HEK293 (cell line): Measurements from ENCODE around the gene PCBP3.

Experiments used
- CTCF ChIA-PET: fragments of 350-600 bp; formaldehyde crosslinking; extraction: SDS; loops from one replicate; lab custom pipeline; 2021; ENCODE audit warnings: antibody characterized with exemption; lab: Yijun Ruan, JAX
- POLR2A ChIA-PET: fragments of 300-600 bp; formaldehyde crosslinking; extraction: SDS; loops from one replicate; lab custom pipeline; 2020; ENCODE audit warnings: antibody characterized with exemption, inconsistent platforms; lab: Yijun Ruan, JAX
- H3K27ac ChIP-seq: fragments of 200-500 bp; sonication (Bioruptor generic); 2 replicates; pipeline ENCODE4 v1.5.1; 2014; ENCODE audit warnings: low read depth, low read length, control low read depth, inconsistent platforms; ENCODE audit errors: extremely low read depth
- H3K36me3 ChIP-seq, 2 experiments: fragments of 200-500 bp in 1 of 2; sonication (Bioruptor generic) in 1 of 2; 1 replicate in 1 of 2; 2 replicates in 1 of 2; pipeline ENCODE4 v1.5.1; 2014 to 2017; ENCODE audit warnings: inconsistent platforms in 2 of 2, low read length in 2 of 2; ENCODE audit not compliant: control insufficient read depth in 2 of 2, insufficient read depth in 1 of 2
- H3K4me1 ChIP-seq: fragments of 200-500 bp; sonication (Bioruptor generic); 2 replicates; pipeline ENCODE4 v1.5.1; 2014; ENCODE audit warnings: mild to moderate bottlenecking, low read length, inconsistent platforms; ENCODE audit not compliant: control insufficient read depth, insufficient read depth
- H3K4me3 ChIP-seq: 2 replicates; pipeline ENCODE4 v1.5.1; 2011; ENCODE audit warnings: low read depth, mild to moderate bottlenecking, control low read depth, low read length, moderate library complexity
- H3K9me3 ChIP-seq: fragments of 200-500 bp; sonication (Bioruptor generic); 2 replicates; pipeline ENCODE4 v1.5.1; 2014; ENCODE audit warnings: low read depth, low read length, inconsistent platforms; ENCODE audit not compliant: control insufficient read depth, insufficient read depth
- AEBP2 ChIP-seq: fragments of 450-650 bp; formaldehyde crosslinking; IDR thresholded peaks from 2 replicates; pipeline ENCODE4 v1.5.1; 2016; ENCODE audit warnings: missing biosample characterization, missing genetic modification characterization, borderline replicate concordance
- GLIS1 ChIP-seq: fragments of 450-650 bp; formaldehyde crosslinking; IDR thresholded peaks from 2 replicates; pipeline ENCODE4 v1.5.1; 2016; ENCODE audit warnings: missing biosample characterization, missing genetic modification characterization
- HOXA7 ChIP-seq: sonication (generic); formaldehyde crosslinking; IDR thresholded peaks from 2 replicates; pipeline ENCODE4 v1.8.1; 2022; ENCODE audit warnings: missing genetic modification reagents, borderline replicate concordance
- MEIS1 ChIP-seq: sonication (generic); formaldehyde crosslinking; IDR thresholded peaks from 2 replicates; pipeline ENCODE4 v1.8.1; 2022; ENCODE audit warnings: missing genetic modification reagents, mild to moderate bottlenecking, borderline replicate concordance
- SCRT2 ChIP-seq: fragments of 450-650 bp; formaldehyde crosslinking; IDR thresholded peaks from 2 replicates; pipeline ENCODE4 v1.5.1; 2016; ENCODE audit warnings: missing biosample characterization, missing genetic modification characterization
- ZBTB7A ChIP-seq: fragments of 450-650 bp; formaldehyde crosslinking; IDR thresholded peaks from 2 replicates; pipeline ENCODE4 v1.5.1; 2016; ENCODE audit warnings: low read depth, missing biosample characterization, missing genetic modification characterization
- ZNF223 ChIP-seq: fragments of 450-650 bp; formaldehyde crosslinking; IDR thresholded peaks from 2 replicates; pipeline ENCODE4 v1.5.1; 2016; ENCODE audit warnings: missing biosample characterization, missing genetic modification characterization
- ZNF416 ChIP-seq: fragments of 450-650 bp; formaldehyde crosslinking; IDR thresholded peaks from 2 replicates; pipeline ENCODE4 v1.5.1; 2016; ENCODE audit warnings: missing biosample characterization, missing genetic modification characterization
- ZNF501 ChIP-seq: fragments of 450-650 bp; formaldehyde crosslinking; IDR thresholded peaks from 2 replicates; pipeline ENCODE4 v1.5.1; 2016; ENCODE audit warnings: missing biosample characterization, missing genetic modification characterization
- ZNF555 ChIP-seq: fragments of 450-650 bp; formaldehyde crosslinking; conservative IDR thresholded peaks from 2 replicates; pipeline ENCODE4 v1.5.1; 2017; ENCODE audit warnings: missing biosample characterization, mild to moderate bottlenecking, missing genetic modification characterization, inconsistent platforms
- ZNF610 ChIP-seq: fragments of 450-650 bp; formaldehyde crosslinking; IDR thresholded peaks from 2 replicates; pipeline ENCODE4 v1.5.1; 2016; ENCODE audit warnings: missing biosample characterization, missing genetic modification characterization, borderline replicate concordance
- ZNF670 ChIP-seq: fragments of 450-650 bp; formaldehyde crosslinking; IDR thresholded peaks from 2 replicates; pipeline ENCODE4 v1.5.1; 2016; ENCODE audit warnings: missing biosample characterization, missing genetic modification characterization, low read depth
- ZNF704 ChIP-seq: fragments of 450-650 bp; formaldehyde crosslinking; IDR thresholded peaks from 2 replicates; pipeline ENCODE4 v1.5.1; 2016; ENCODE audit warnings: missing biosample characterization, missing genetic modification characterization
- TF ChIP-seq, protein P1 (sequence below): fragments of 450-650 bp; formaldehyde crosslinking; IDR thresholded peaks from 2 replicates; pipeline ENCODE4 v1.5.1; 2016; ENCODE audit warnings: missing biosample characterization, missing genetic modification characterization
- TF ChIP-seq, protein P2 (sequence below): fragments of 450-650 bp; formaldehyde crosslinking; IDR thresholded peaks from 2 replicates; pipeline ENCODE4; 2016; ENCODE audit warnings: missing biosample characterization, missing genetic modification characterization

Gene PCBP3

DNA sequence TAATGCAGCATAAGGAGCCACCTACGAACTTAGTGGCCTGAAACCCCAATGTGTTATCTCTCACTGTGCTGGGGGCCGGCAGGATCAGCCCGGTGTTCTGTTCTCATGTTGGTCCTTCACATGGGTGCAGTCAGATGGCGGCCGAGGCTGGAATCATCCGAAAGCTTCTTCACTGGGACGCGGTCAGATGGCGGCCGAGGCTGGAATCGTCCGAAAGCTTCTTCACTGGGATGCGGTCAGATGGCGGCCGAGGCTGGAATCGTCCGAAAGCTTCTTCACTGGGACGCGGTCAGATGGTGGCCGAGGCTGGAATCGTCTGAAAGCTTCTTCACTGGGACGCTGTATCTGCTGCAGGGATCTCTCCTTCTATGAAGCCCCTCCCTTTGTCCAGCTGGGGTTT lies 12.6 kb upstream of the PCBP3 start (continued):
- no peak for TF ChIP-seq AEBP2 (tag by site-specific recombination)
- TF ChIP-seq, protein P1, sequence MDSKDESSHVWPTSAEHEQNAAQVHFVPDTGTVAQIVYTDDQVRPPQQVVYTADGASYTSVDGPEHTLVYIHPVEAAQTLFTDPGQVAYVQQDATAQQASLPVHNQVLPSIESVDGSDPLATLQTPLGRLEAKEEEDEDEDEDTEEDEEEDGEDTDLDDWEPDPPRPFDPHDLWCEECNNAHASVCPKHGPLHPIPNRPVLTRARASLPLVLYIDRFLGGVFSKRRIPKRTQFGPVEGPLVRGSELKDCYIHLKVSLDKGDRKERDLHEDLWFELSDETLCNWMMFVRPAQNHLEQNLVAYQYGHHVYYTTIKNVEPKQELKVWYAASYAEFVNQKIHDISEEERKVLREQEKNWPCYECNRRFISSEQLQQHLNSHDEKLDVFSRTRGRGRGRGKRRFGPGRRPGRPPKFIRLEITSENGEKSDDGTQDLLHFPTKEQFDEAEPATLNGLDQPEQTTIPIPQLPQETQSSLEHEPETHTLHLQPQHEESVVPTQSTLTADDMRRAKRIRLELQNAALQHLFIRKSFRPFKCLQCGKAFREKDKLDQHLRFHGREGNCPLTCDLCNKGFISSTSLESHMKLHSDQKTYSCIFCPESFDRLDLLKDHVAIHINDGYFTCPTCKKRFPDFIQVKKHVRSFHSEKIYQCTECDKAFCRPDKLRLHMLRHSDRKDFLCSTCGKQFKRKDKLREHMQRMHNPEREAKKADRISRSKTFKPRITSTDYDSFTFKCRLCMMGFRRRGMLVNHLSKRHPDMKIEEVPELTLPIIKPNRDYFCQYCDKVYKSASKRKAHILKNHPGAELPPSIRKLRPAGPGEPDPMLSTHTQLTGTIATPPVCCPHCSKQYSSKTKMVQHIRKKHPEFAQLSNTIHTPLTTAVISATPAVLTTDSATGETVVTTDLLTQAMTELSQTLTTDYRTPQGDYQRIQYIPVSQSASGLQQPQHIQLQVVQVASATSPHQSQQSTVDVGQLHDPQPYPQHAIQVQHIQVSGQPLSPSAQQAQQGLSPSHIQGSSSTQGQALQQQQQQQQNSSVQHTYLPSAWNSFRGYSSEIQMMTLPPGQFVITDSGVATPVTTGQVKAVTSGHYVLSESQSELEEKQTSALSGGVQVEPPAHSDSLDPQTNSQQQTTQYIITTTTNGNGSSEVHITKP (tag by site-specific recombination), result no peak
- TF ChIP-seq MEIS1 (CRISPR knock-in tag), result no peak
- TF ChIP-seq ZNF223 (tag by site-specific recombination), result no peak

DNA sequence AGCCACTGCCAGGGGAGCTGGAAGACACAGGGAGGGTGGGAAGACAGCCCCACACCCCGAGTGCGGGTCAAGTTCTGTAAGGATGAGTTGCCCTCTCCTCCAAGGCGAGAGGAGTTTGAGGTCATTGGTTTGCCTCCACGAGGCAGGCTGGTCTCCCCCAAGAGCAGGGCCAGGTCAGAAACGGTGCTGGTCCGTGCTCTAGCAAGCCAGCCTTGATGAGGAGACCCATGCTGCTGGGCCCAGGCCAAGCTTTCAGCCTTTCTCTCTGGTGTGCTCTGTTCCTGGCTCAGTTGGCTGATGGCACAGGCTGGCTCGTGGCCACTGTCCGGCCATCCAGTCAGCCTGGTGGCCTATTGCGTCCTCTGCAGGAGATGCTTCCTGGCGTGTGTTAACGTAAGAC lies 12.0 kb upstream of the PCBP3 start:
- ChIA-PET CTCF (no interaction called here), POLR2A (no interaction called here)
- Histone ChIP-seq H3K36me3 (no peaks in the 10 kb centered on the region), H3K4me1 (no peaks in the 10 kb centered on the region), H3K9me3 (no peaks in the 10 kb centered on the region), H3K4me3 (no peak overlapping the region), H3K27ac (no peak overlapping the region)
- TF ChIP-seq ZBTB7A (tag by site-specific recombination) (no peak), GLIS1 (tag by site-specific recombination) (peak; percentile 62; the same call in 1 of the 2 replicates)

DNA sequence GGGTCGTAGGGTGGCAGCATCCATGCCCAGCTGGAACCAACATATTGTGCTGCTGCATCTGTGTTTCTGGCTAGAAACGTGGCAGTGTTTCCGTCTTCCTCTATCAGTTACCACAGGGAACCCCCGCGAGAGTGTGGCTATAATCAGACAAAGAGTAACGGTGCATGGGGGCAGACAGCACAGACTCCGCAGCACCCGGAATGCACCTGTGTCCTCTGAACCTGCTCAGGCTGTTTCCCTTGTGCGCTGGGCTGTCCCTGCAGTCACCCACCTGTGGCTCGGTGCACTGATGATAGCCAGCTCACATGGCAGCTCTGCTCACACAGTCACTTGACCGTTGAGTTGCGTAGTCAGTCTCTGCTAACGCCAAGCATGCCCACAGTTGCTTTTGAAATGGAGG lies 11.4 kb upstream of the PCBP3 start:
- Histone ChIP-seq H3K4me3 (no peak overlapping the region), H3K27ac (no peak overlapping the region), H3K36me3 (no peaks in the 10 kb centered on the region), H3K9me3 (no peaks in the 10 kb centered on the region), H3K4me1 (no peaks in the 10 kb centered on the region)
- POLR2A ChIA-PET, result no interaction called here
- CTCF ChIA-PET, result no interaction called here
- TF ChIP-seq ZNF555 (no peak), SCRT2 (peak; percentile 82), ZNF670 (no peak), ZNF610 (tag by site-specific recombination) (no peak), HOXA7 (no peak), ZNF501 (no peak), ZNF416 (tag by site-specific recombination) (no peak), ZNF704 (tag by site-specific recombination) (no peak)
- TF ChIP-seq, protein P2, sequence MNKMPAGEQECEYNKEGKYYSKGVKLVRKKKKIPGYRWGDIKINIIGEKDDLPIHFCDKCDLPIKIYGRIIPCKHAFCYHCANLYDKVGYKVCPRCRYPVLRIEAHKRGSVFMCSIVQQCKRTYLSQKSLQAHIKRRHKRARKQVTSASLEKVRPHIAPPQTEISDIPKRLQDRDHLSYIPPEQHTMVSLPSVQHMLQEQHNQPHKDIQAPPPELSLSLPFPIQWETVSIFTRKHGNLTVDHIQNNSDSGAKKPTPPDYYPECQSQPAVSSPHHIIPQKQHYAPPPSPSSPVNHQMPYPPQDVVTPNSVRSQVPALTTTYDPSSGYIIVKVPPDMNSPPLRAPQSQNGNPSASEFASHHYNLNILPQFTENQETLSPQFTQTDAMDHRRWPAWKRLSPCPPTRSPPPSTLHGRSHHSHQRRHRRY (tag by site-specific recombination), result no peak
